Measurements from ENCODE around the gene F2RL2. TPM values are rescaled to one million over a fixed set of nuclear protein-coding genes. Genes with fewer than 3 reads are reported as not detected.

Gene F2RL2
- total and polyA plus RNA-seq, 10 of the 15 experiments (the other 5 are each of a cell fraction or from before 2014, with no cell fraction given): 0.03 to 0.24 (median 0.08) TPM; not detected in 5

DNA sequence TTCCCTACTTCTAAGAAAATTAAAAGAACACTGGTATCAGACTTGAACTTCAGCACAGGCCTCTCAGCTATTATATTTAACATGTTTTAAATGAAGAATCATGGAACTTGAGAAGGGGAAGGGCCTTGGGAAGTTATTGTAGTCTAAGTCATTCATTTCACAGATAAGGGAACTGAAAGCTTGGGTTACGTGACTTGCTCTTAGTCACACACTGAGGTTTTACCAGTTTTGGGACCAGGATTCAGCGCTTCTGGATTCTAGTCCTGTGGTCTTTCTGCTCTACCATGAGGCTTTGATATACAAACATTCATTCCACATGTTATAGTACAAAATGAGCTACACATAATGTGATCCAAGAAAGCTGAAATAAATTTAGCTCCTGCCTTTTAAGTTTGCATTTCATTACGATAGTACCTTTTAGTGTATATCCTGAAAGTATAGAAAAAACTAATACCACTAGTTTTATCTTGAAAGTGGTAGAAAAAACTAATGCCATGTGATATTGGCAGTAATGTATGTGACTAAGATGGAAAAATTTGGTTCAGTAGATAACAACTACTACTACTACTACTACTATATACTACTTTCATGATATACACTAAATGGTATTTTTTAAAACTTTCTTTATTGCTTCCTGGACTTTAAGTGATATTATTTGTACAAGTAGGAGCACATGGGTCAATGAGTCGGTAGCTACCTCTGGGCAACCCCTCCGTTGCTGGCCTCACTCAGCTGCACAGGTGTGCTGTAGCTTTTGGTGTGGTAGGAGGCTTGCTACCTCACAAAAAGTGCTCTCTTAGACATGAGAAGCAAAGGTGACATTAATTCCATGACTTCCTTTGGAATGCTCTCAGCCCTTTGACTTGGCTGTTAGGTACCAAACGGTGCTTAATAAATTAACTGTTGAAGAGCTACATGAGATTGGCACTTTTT lies 40.7 kb downstream of the F2RL2 start (continued):
- TF ChIP-seq, protein P1, sequence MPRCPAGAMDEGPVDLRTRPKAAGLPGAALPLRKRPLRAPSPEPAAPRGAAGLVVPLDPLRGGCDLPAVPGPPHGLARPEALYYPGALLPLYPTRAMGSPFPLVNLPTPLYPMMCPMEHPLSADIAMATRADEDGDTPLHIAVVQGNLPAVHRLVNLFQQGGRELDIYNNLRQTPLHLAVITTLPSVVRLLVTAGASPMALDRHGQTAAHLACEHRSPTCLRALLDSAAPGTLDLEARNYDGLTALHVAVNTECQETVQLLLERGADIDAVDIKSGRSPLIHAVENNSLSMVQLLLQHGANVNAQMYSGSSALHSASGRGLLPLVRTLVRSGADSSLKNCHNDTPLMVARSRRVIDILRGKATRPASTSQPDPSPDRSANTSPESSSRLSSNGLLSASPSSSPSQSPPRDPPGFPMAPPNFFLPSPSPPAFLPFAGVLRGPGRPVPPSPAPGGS (IDR thresholded peaks at IDR 0.05; ENCODE audit: borderline replicate concordance, insufficient read depth, low read depth, low read length, poor library complexity, severe bottlenecking): peak; percentile 29
- TF ChIP-seq GABPA (IDR thresholded peaks at IDR 0.05; ENCODE audit: low read depth) (peak; percentile 23; the same call in 1 of the 2 replicates), POU2F2 (IDR thresholded peaks at IDR 0.05; ENCODE audit: borderline replicate concordance, low read depth, low read length) (peak; percentile 60; the same call in 1 of the 3 replicates), CEBPB (IDR thresholded peaks at IDR 0.05; ENCODE audit: borderline replicate concordance in 1 of 2, low read depth in 2 of 2, low read length in 2 of 2) (no peak; a peak in 1 of 4 replicates), ZNF24 (IDR thresholded peaks at IDR 0.05) (peak; percentile 82; the same call in 1 of the 2 replicates), MTA3 (IDR thresholded peaks at IDR 0.05; ENCODE audit: borderline replicate concordance, low read length) (no peak), ZZZ3 (IDR thresholded peaks at IDR 0.05; ENCODE audit: control insufficient read depth, insufficient read length, low read depth) (no peak), SMAD1 (IDR thresholded peaks at IDR 0.05; ENCODE audit: low read depth, partially characterized antibody) (no peak), HDAC2 (IDR thresholded peaks at IDR 0.05) (no peak), TCF7 (IDR thresholded peaks at IDR 0.05; ENCODE audit: borderline replicate concordance) (no peak), ZNF274 (IDR thresholded peaks at IDR 0.05; ENCODE audit: insufficient read depth, insufficient read length) (no peak), PAX8 (IDR thresholded peaks at IDR 0.05) (no peak), SUZ12 (IDR thresholded peaks at IDR 0.05; ENCODE audit: unreplicated experiment) (no peak)
- TF ChIP-seq, protein P2, sequence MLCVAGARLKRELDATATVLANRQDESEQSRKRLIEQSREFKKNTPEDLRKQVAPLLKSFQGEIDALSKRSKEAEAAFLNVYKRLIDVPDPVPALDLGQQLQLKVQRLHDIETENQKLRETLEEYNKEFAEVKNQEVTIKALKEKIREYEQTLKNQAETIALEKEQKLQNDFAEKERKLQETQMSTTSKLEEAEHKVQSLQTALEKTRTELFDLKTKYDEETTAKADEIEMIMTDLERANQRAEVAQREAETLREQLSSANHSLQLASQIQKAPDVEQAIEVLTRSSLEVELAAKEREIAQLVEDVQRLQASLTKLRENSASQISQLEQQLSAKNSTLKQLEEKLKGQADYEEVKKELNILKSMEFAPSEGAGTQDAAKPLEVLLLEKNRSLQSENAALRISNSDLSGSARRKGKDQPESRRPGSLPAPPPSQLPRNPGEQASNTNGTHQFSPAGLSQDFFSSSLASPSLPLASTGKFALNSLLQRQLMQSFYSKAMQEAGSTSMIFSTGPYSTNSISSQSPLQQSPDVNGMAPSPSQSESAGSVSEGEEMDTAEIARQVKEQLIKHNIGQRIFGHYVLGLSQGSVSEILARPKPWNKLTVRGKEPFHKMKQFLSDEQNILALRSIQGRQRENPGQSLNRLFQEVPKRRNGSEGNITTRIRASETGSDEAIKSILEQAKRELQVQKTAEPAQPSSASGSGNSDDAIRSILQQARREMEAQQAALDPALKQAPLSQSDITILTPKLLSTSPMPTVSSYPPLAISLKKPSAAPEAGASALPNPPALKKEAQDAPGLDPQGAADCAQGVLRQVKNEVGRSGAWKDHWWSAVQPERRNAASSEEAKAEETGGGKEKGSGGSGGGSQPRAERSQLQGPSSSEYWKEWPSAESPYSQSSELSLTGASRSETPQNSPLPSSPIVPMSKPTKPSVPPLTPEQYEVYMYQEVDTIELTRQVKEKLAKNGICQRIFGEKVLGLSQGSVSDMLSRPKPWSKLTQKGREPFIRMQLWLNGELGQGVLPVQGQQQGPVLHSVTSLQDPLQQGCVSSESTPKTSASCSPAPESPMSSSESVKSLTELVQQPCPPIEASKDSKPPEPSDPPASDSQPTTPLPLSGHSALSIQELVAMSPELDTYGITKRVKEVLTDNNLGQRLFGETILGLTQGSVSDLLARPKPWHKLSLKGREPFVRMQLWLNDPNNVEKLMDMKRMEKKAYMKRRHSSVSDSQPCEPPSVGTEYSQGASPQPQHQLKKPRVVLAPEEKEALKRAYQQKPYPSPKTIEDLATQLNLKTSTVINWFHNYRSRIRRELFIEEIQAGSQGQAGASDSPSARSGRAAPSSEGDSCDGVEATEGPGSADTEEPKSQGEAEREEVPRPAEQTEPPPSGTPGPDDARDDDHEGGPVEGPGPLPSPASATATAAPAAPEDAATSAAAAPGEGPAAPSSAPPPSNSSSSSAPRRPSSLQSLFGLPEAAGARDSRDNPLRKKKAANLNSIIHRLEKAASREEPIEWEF (IDR thresholded peaks at IDR 0.05; ENCODE audit: insufficient replicate concordance, low read depth, low read length): no peak
- TF ChIP-seq, protein P3, sequence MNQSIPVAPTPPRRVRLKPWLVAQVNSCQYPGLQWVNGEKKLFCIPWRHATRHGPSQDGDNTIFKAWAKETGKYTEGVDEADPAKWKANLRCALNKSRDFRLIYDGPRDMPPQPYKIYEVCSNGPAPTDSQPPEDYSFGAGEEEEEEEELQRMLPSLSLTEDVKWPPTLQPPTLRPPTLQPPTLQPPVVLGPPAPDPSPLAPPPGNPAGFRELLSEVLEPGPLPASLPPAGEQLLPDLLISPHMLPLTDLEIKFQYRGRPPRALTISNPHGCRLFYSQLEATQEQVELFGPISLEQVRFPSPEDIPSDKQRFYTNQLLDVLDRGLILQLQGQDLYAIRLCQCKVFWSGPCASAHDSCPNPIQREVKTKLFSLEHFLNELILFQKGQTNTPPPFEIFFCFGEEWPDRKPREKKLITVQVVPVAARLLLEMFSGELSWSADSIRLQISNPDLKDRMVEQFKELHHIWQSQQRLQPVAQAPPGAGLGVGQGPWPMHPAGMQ (IDR thresholded peaks at IDR 0.05; ENCODE audit: borderline replicate concordance): no peak
- TF ChIP-seq, protein P4, sequence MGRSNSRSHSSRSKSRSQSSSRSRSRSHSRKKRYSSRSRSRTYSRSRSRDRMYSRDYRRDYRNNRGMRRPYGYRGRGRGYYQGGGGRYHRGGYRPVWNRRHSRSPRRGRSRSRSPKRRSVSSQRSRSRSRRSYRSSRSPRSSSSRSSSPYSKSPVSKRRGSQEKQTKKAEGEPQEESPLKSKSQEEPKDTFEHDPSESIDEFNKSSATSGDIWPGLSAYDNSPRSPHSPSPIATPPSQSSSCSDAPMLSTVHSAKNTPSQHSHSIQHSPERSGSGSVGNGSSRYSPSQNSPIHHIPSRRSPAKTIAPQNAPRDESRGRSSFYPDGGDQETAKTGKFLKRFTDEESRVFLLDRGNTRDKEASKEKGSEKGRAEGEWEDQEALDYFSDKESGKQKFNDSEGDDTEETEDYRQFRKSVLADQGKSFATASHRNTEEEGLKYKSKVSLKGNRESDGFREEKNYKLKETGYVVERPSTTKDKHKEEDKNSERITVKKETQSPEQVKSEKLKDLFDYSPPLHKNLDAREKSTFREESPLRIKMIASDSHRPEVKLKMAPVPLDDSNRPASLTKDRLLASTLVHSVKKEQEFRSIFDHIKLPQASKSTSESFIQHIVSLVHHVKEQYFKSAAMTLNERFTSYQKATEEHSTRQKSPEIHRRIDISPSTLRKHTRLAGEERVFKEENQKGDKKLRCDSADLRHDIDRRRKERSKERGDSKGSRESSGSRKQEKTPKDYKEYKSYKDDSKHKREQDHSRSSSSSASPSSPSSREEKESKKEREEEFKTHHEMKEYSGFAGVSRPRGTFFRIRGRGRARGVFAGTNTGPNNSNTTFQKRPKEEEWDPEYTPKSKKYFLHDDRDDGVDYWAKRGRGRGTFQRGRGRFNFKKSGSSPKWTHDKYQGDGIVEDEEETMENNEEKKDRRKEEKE (IDR thresholded peaks at IDR 0.05): no peak
